HepG2 (cell line): ENCODE measurements around the gene GABRG3.

Experiments used
- CREB1 ChIP-seq, 2 experiments: fragments of 450-650 bp in 1 of 2; IDR thresholded peaks; 2 replicates each; pipeline ENCODE4 v1.6.1; 2016 to 2017; ENCODE audit warnings: control low read depth in 1 of 2, mild to moderate bottlenecking in 1 of 2, missing compliant biosample characterization in 1 of 2, missing genetic modification characterization in 1 of 2
- CTCF ChIP-seq: sonication (generic); formaldehyde crosslinking; IDR thresholded peaks from 2 replicates; pipeline ENCODE4 v1.5.0; 2020; ENCODE audit warnings: mild to moderate bottlenecking, missing genetic modification reagents, moderate library complexity
- GATAD2A ChIP-seq: IDR thresholded peaks from 2 replicates; pipeline ENCODE4 v1.6.1; 2016
- POLR2AphosphoS5 ChIP-seq: IDR thresholded peaks from 2 replicates; pipeline ENCODE4 v1.6.1; 2012; ENCODE audit warnings: low read depth, low read length
- PRDM15 ChIP-seq: sonication (generic); formaldehyde crosslinking; IDR thresholded peaks from 2 replicates; pipeline ENCODE4 v1.4.0; 2020; ENCODE audit warnings: missing genetic modification reagents
- TAF1 ChIP-seq: sonication (generic); formaldehyde crosslinking; IDR thresholded peaks from 2 replicates; pipeline ENCODE4 v1.4.0; 2020; ENCODE audit warnings: missing genetic modification reagents
- ZNF510 ChIP-seq: sonication (generic); formaldehyde crosslinking; IDR thresholded peaks from 2 replicates; pipeline ENCODE4 v1.4.0; 2020; ENCODE audit warnings: low read depth, mild to moderate bottlenecking, missing genetic modification reagents

DNA sequence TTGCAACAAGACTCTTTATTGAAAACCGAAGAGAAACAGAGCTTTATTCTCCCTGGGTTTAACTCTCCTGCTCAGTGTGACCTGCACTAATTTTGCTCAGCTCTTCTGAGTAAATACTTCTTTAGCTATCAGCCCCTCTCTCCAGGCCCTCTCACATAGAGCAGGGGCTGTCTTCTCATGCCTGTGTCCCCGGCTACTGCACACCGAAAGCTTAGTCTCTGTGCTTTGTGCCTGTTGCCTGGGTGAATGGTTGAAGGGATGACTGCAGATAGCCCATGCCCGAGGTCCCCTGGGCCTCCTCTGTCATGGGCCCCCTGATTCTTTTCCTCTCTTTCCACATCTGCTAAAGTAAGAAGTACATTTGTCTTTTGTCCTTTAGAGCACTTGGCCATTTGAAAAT lies 195.9 kb downstream of the GABRG3 start:
- TF ChIP-seq TAF1 (CRISPR knock-in tag) (no peak), CREB1 (IDR thresholded peaks at IDR 0.05) (no peak), CREB1 (CRISPR knock-in tag; IDR thresholded peaks at IDR 0.05) (no peak), PRDM15 (CRISPR knock-in tag) (no peak), GATAD2A (CRISPR knock-in tag) (no peak), CTCF (CRISPR knock-in tag) (no peak), POLR2AphosphoS5 (no peak), ZNF510 (CRISPR knock-in tag) (no peak)
